ENCODE data around the gene GCNA.
"Not testable (repeated sequence)": the region's sequence is repeated elsewhere in the genome, so short reads cannot be mapped to it uniquely, and the experiment has no call there.

The GCNA gene

DNA sequence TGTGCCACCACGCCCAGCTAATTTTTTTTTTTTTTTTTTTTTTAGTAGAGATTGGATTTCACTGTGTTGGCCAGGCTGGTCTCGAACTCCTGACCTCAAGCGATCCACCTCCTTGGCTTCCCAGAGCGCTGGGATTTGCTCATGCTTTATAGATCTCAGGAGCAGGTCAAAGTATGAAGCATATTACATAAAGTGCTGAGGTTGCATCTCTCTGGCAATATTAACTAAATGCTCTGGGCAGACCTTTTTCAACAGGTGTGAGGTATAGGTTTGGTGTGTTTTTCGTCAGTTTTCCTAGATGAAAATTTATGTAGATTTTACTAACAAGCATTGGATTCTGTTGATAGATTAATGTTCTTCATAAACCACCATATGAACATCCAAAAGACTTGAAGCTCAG, 19.3 kb upstream of the GCNA start:
- no peak for DNase-seq (ENCODE audit: low read depth)

DNA sequence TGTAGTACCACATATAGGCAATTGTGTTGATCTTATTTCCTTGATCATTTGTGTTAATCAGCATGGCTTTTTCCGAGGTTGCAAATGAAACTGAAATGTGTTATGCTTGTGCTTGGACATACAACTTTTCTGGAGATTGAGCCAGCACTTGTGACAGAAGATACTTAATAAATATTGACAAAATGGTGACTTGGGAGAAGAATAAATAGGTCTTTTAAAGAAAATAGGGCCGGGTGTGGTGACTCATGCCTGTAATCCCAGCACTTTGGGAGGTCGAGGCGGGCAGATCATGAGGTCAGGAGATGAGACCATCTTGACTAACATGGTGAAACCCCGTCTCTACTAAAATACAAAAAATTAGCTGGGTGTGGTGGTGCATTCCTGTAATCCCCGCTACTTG, 18.5 kb upstream of the GCNA start:
- not testable (repeated sequence) for DNase-seq (ENCODE audit: low read depth)

DNA sequence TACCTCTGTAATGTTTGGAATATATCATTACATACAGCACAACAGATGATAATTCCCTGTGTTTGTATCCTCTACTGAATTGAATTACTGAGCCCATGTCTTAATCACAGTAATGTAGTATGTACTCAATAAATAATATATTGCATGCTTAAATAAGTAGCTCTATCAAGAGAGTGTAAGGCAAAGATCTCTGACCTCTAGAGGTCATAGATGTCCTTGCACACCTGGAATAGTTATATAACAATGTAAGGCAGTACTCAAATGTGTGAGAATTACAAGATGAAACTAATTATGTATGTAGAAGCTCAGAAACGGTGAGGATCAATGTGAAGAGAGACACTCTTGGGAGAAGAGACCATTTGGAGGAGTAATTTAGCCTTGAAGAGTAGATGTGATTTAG, 14.3 kb upstream of the GCNA start:
- no peak for DNase-seq (ENCODE audit: low read depth)

DNA sequence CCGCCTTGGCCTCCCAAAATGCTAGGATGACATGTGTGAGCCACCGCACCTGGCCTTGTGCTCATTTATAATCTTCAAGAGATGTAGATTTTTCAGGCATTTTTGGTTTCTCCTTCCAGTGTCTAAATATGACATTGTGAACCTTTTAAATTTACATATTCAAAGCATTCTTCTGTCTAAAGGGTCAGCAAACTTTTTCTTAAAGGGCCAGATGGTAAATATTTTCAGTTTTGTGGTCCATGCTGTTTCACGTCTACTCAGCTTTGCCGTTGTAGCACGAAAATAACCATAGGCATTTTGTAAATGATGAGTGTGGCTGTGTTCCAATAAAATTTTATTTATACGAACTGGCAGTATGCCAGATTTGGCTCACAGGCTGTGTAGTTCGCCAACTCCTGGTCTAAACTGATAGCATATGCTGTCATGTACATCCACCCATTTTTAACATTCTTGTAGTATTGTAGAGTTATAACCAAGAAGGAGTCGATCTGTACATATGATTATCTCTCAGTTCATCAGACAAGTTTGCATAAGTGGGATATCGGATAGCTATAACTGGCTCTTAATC, 12.7 kb upstream of the GCNA start:
- no peak for DNase-seq (ENCODE audit: low read depth)

DNA sequence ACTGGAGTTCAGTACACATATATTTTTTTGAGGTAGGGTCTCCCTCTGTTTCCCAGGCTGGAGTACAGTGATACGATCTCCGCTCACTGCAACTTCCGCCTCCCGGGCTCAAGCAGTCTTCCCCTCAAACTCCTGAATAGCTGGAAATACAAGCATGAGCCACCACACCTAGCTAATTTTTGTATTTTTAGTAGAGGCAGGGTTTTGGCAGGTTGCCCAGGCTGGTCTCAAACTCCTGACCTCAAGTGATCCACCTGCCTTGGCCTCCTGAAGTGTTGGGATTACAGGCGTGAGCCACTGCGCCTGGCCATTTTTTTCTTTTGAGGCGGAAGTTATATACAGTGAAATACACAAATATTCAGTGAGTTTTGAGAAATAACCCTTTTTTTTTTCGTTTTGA, 6.8 kb upstream of the GCNA start:
- DNase-seq (ENCODE audit: low read depth), result not testable (repeated sequence)

DNA sequence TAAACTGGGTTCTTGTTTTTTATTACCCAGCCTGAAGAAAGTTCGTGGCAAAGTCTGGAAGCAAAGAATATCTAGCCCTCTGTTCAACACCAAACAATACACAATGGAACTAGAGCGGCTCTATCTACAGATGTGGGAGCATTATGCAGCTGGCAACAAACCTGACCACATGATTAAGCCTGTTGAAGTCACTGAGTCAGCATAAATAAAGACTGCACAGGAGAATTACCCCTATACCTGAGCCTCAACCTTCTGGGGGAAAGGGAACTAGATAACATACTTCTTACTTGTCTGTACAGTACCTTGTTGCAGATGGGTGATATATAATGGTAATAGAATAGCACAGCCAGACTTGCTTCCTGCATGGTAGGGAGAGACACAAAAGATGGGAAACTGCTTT, 4.6 kb upstream of the GCNA start:
- no peak for DNase-seq (ENCODE audit: low read depth)

DNA sequence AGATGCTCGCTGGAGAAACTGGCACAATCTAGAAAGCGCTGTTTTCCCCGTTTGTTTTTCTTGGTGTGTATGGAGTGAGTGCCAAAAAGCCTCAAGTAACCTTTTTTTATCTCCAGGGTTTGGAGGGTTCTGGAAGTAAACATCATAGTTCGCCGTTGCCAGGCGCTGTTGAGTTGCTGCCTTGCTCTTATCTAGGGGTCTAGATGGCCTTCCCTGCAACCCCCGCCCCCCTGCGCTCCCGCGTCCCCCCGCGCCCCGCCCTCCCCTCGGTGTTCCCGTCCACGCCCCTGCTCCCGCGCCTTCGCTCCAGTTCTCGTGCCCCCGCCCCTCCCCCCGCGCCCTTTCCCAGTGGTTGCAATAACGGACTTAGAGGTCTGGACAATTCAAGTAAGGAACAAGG, 555 bp upstream of the GCNA start:
- no peak for DNase-seq (ENCODE audit: low read depth)

DNA sequence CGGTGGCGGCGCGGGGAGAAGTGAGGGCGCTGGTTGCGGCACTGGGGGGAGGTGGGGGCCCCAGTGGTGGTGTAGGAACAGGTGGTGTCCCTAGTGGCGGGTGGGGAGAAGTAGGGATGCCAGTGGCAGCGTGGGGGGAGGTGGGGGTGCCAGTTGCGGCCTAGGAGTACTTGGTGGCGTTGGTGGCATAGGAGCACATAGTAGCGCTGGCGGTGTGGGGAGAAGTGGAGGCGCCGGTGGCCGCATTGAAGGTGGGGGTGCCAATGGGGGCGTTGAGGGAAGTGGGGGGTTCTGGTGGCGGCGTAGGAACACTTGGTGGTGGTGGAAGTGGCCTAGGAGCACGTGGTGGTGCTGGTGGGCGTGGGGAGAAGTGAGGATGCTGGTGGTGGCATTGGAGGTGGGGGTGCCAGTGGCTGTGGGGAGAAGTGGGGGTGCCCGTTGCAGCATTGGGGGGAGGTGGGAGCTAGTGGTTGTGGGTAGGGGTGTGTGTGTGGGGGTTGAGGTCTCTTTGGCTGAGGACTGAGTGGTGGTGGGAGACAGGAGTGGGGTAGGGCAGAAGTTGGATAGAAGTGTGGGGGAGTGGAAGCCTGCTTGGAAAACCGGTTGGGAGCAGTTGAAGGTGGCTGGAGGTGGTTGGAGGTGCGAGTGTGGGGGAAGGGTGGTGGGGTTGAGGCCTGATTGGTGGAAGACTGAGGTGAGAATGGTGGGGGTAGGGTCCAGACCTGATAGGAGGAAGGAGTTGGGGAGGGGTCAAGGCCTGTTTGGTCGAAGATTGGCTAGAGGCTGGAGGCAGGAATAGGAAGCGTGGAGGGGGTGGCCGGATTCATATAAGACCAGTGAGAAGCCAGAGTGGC, 1.1 kb downstream of the GCNA start:
- no peak for DNase-seq (ENCODE audit: low read depth)

DNA sequence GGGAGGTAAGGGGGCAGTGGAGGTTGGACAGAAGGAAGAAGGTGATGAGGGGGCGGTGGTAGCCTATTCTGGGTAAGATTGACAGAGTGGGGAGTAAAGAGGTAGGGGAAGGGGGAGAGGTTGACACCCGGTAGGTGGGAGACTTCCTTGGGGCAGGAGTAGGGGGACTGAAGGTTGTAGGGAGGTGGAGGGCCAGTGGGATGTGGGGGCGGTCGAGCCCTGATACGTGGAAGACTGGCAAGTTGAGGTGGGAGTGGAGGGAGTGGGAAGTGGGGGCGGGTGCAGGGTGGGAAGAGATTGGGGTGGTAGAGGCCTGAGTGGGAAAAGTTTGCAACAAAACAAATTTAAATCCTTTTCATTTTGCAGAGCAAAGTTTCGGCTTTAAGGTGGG, 1.7 kb downstream of the GCNA start:
- DNase-seq (ENCODE audit: low read depth), result no peak

DNA sequence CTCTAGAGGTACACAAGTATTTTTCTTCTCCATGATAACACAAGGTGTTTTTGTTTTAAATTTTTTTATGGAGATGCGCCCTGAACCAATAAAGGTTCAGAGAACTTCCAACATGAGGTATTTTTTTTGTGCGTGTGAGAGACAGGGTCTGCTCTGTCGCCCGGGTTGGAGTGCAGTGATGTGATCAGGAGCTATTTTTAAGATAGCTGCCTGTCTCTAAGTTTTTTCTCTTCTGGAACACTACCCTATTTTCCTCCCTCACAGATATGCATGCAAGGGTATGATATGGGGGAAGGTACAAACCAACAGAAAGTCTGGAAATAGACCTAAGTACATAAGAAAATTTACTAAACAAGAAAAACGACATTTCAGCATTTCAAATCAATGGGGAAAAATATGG, 3.0 kb downstream of the GCNA start:
- DNase-seq (ENCODE audit: low read depth), result no peak

DNA sequence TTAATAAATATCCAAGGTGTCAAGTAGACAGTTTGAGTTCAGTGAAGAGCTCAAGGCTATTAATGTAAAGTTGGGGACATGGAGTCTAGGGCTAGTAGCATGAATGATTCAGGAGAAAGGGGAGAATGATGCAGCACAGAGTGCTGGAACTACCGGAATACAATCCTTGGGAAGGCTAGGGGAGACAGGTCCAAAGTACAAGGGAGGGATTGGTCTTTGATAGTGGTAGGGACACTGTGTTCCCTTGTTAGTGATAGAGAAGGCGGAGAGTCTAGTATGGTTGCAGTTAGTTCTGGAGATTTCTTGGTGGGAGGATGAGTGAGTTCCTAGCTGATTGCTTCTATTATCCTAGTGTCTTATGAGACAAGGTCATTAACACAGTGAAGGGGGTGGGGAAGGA, 8.7 kb downstream of the GCNA start:
- no peak for DNase-seq (ENCODE audit: low read depth)

DNA sequence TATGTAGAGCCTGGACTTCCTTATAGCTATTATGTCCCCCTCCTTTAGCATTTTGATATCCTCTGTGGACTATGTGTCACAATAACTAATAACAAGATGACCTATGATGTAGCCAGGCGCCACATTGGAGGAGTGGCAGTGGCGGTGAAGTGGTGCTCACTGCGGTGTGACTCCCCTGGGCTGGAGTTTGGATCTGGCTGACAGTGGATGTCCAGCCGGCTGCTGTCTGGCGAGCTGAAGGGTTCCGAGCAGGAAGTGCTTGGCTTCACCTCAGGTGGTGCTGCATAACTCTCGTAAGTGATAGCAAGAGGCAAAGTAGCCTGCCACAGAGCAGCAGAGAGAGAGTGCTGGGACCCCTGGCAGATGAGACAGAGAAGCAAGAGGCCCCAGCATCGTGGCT, 15.0 kb downstream of the GCNA start:
- DNase-seq (ENCODE audit: low read depth), result not testable (repeated sequence)

DNA sequence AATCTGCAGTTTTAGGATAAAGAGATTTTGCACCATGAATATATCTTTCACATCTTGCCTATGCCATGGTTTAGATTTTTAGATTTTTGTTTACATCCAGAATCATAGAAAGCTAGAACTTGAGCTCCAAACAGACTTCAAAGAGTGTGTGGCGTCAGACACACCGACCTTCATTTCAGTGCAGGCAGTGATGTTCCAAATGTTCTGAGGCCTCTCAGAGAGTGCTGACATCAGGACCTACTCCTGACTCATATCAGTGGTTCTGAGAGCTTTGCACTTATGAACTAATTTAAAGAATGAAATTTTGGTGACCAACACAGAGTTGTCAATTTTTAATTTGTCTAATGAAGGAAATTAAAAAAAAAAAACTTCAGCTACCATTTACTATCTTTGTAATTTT, 21.7 kb downstream of the GCNA start:
- DNase-seq (ENCODE audit: low read depth), result no peak

DNA sequence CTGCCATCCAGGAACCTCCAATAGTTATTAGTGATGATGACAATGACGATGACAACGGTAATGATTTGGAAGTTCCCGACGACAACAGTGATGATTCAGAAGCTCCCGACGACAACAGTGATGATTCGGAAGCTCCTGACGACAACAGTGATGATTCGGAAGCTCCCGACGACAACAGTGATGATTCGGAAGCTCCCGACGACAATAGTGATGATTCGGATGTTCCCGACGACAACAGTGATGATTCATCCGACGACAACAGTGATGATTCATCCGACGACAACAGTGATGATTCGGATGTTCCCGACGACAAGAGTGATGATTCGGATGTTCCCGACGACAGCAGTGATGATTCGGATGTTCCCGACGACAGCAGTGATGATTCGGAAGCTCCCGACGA, 25.4 kb downstream of the GCNA start:
- DNase-seq (ENCODE audit: low read depth), result no peak

DNA sequence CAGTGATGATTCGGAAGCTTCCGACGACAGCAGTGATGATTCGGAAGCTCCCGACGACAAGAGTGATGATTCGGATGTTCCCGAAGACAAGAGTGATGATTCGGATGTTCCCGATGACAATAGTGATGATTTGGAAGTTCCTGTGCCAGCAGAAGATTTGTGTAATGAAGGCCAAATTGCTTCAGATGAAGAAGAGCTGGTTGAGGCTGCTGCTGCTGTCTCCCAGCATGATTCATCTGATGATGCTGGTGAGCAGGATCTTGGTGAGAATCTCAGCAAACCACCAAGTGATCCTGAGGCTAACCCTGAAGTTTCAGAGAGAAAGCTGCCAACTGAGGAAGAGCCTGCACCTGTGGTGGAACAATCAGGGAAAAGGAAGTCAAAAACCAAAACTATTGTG, 25.9 kb downstream of the GCNA start:
- DNase-seq (ENCODE audit: low read depth), result no peak

DNA sequence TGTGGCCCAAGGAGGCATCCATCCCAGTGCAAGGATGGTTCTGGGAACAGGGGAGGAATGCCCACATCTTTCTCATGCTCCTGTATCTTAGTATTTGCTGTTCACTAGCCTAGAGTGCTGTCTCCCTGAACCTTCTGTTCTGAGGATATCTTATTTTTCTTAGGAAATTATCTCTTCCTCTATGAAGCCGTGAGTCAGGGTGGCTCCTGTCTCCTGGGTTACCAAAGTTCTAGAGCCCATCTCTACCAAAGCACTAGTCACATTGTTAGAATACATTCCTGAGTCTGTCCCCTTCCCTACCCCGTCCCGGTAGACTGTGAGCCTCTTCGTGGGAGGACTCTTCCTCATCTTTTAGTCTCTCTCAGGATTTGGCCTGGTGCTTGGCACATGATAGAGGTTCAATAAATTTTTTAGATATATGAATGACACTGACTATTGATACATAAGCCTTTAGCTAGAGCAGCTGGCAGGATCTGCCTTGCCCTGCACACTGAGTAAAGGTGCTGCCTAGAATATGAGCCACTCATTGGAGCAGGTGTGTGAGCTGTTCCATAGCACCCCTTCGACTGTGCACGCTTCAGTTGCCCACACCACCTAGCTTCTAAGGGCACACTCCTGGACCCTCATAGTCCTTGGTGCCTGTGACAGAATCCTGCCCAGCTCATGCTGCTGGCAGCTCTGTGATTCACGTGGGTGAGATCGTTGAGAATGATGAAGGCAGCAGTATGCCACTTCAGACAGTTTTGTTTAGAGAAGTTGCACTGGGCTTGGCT, 26.7 kb downstream of the GCNA start:
- no peak for DNase-seq (ENCODE audit: low read depth)

DNA sequence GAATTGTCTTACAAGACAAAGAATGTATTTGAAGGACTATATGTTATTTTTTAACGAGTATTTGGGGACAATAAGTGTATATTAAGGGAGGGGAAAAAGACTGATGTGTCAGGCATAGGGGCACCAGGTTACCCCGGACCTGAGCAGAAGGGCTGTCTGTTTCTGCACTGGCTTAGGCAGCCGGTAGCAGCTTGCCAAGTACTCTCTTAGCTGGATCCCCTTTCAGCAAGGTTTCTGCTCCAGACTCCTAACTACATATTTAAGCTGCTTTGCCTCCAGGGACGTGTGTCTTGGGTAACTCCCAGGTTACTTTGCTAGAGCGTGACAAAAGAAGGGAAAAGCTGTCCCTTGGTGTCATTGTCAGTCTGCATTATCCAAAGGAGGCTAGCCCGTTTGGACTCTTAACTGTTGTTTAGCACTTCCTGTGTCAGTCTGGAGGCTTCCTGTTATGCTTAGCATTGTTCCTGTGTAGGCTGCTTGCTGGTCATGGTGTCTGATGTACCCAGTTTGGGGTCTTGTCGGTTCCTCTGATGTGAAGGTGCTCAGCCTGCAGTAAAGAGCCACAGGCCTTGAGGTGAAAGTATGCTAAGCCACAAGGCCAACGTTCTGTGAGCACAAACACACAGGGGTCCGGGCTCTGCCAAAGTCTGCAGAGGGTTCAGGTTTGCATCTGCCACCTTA, 28.4 kb downstream of the GCNA start:
- DNase-seq (ENCODE audit: low read depth), result no peak

DNA sequence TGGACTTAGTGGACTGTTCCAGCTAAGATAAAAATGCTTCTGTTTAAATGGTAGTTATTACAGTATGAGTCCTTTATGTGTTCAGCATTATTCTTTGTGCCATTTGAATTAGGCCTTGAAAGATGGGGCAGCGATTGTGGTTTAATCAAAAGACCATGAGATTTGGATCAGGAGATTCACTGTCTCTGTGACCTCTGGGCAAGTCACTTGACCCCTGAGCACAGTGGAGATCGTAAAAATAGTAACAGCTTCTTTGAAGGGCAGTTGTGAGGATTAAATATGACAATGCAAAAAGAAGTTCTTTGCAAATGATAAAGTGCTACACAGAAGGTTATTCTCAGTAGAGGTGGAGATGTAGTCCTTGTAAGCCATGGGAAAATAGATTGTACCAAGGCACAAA, 29.3 kb downstream of the GCNA start:
- no peak for DNase-seq (ENCODE audit: low read depth)

DNA sequence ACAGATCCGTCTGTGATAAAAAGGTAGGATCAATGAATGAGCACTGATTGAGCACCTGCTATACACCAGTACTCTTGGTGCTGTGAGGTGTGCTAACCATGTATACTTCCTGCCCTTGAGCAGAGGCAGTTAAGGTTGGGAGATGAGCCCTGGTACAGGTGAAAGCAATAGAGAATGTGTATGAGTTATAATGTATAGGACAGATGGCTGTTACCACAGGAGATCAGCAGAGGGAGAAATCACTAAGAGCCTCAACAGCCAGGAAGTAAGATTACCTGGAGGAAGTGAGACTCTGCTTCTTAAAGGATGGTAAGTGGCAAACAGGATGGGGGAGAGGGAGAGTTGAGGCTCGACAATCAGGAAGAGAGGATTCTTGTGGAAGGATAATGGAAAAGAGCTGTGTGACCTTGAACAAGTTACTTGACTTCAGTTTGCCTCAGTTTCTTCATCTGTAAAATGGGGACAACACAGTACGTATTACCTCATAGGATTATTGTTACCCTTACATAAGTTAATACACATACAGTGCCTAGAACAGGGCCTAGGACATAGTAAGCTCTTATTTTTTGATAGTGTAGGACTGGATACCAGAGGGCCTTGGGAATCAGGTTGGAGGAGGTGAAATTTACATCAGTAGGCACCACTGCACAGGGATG, 31.0 kb downstream of the GCNA start:
- DNase-seq (ENCODE audit: low read depth), result no peak

DNA sequence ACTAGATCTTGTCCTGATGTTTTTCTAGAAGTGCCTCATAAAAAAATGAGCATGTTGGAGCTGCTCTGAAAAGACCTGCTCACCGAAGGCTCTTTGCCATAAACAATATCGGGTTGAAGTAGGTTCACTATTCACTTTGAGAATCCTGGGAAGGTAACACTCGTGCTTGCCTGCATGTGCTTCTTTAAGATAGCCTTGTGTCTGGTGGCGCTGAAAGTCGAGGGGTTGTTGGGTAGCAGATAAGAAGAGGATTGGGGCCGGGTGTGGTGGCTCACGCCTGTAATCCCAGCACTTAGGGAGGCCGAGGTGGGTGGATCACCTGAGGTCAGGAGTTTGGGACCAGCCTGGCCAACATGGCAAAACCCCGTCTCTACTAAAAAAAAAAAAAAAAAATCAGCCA, 33.5 kb downstream of the GCNA start:
- DNase-seq (ENCODE audit: low read depth), result not testable (repeated sequence)

DNA sequence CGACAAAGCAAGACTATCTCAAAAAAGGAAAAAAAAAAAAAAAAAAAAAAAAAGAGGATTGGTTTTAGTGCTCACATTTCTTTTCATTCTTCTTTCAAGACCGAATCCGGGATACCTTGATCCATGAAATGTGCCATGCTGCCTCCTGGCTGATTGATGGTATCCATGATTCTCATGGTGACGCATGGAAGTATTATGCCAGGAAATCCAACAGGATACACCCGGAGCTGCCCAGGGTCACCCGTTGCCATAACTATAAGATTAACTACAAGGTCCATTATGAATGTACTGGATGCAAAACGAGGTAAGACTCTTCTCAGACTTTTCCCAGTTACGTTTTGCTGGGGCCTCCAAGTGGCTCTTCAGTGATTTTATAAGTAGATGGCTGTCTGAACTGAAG, 34.0 kb downstream of the GCNA start:
- no peak for DNase-seq (ENCODE audit: low read depth)

DNA sequence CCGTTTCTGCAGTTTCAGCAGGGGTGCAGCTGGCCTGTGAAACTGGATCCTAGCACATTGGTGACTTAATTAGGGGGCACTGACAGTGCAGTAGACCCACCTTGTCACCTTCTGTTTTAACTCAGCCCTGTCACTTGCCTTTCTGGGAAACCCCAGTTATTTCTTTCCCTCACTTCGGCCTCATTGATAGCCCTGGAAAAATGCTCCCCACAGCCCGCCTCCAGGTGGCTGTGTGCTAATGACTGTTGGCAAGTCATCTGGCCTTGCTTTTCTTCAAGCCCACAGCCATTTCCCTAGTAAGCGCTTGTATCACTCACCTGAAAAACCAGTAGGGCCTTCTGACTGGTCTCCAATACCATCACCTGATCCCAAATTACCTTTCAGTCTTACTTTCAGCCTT, 36.8 kb downstream of the GCNA start:
- DNase-seq (ENCODE audit: low read depth), result no peak
